ENCODE data around the gene GLYR1.

- TF ChIP-seq CEBPB (IDR thresholded peaks at IDR 0.05) (no peak), EP300 (IDR thresholded peaks at IDR 0.05; ENCODE audit: borderline replicate concordance) (no peak), TAF1 (IDR thresholded peaks at IDR 0.05; ENCODE audit: low read depth) (no peak), FOXM1 (IDR thresholded peaks at IDR 0.05; ENCODE audit: borderline replicate concordance, low read depth) (no peak), RAD21 (IDR thresholded peaks at IDR 0.05; ENCODE audit: low read depth) (no peak), TCF12 (IDR thresholded peaks at IDR 0.05; ENCODE audit: low read depth) (no peak), TEAD4 (IDR thresholded peaks at IDR 0.05) (no peak), YY1 (IDR thresholded peaks at IDR 0.05; ENCODE audit: low read depth) (no peak), CREB1 (IDR thresholded peaks at IDR 0.05; ENCODE audit: low read depth) (no peak), NFIC (IDR thresholded peaks at IDR 0.05) (no peak), ZBTB7A (IDR thresholded peaks at IDR 0.05; ENCODE audit: low read depth) (no peak)
- TF ChIP-seq, protein P1, sequence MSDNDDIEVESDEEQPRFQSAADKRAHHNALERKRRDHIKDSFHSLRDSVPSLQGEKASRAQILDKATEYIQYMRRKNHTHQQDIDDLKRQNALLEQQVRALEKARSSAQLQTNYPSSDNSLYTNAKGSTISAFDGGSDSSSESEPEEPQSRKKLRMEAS (IDR thresholded peaks at IDR 0.05) = no peak
- TF ChIP-seq, protein P2, sequence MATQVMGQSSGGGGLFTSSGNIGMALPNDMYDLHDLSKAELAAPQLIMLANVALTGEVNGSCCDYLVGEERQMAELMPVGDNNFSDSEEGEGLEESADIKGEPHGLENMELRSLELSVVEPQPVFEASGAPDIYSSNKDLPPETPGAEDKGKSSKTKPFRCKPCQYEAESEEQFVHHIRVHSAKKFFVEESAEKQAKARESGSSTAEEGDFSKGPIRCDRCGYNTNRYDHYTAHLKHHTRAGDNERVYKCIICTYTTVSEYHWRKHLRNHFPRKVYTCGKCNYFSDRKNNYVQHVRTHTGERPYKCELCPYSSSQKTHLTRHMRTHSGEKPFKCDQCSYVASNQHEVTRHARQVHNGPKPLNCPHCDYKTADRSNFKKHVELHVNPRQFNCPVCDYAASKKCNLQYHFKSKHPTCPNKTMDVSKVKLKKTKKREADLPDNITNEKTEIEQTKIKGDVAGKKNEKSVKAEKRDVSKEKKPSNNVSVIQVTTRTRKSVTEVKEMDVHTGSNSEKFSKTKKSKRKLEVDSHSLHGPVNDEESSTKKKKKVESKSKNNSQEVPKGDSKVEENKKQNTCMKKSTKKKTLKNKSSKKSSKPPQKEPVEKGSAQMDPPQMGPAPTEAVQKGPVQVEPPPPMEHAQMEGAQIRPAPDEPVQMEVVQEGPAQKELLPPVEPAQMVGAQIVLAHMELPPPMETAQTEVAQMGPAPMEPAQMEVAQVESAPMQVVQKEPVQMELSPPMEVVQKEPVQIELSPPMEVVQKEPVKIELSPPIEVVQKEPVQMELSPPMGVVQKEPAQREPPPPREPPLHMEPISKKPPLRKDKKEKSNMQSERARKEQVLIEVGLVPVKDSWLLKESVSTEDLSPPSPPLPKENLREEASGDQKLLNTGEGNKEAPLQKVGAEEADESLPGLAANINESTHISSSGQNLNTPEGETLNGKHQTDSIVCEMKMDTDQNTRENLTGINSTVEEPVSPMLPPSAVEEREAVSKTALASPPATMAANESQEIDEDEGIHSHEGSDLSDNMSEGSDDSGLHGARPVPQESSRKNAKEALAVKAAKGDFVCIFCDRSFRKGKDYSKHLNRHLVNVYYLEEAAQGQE (IDR thresholded peaks at IDR 0.05; ENCODE audit: low read depth) = no peak
- TF ChIP-seq, protein P3, sequence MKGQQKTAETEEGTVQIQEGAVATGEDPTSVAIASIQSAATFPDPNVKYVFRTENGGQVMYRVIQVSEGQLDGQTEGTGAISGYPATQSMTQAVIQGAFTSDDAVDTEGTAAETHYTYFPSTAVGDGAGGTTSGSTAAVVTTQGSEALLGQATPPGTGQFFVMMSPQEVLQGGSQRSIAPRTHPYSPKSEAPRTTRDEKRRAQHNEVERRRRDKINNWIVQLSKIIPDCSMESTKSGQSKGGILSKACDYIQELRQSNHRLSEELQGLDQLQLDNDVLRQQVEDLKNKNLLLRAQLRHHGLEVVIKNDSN (IDR thresholded peaks at IDR 0.05) = no peak
Measured at GRCh38 chr16:4868535-4868934, 21.4 kb upstream of the GLYR1 start.

Data from Ishikawa (cell line).